ENCODE data around the gene ARL15. TPM values are rescaled to one million over a fixed set of nuclear protein-coding genes. Genes with fewer than 3 reads are reported as not detected.

Gene ARL15
- total RNA-seq, 1 experiment from 2014 or later = 0.50 TPM

DNA sequence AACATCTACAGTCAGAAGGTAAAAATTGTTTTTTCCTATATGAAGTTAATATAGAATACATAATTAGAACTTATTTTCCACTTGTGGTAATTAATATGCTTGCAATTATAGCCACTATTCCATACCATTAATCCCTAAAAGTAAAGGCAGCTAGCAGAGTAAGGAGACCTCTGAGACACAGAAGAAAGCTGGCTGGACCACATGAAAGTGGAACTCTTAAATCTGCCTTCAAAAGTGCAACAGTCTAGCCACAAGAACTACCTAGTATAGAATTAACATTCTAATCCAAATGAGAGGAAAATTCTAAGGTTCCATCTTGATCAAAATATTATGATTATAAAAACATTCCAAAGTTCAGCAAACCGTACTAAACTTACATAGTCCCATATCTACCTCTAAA lies 37.6 kb downstream of the ARL15 start:
- Histone ChIP-seq H3K4me2 (no peak overlapping the region), H3K27ac (no peak overlapping the region), H4K20me1 (ENCODE audit: insufficient read depth) (no peaks in the 10 kb centered on the region), H3K79me2 (ENCODE audit: low read depth) (no peaks in the 10 kb centered on the region), H3K4me3 (no peak overlapping the region), H3K27me3 (ENCODE audit: insufficient read depth, low read depth) (no peaks in the 10 kb centered on the region), H3K9me3 (ENCODE audit: insufficient read depth, low read depth) (no peaks in the 10 kb centered on the region), H3K36me3 (ENCODE audit: low read depth) (no peaks in the 10 kb centered on the region), H2AFZ (no peak overlapping the region), H3K9me2 (ENCODE audit: insufficient read depth) (no peaks in the 10 kb centered on the region), H3K4me1 (replicated peaks; ENCODE audit: insufficient read depth) (no peaks in the 10 kb centered on the region), H3F3A (ENCODE audit: insufficient read depth, low read depth) (no peaks in the 10 kb centered on the region)
- intact Hi-C loops (cut with micrococcal nuclease; ENCODE audit: unreplicated experiment) = no loop called here
- BruUV-seq (replicated peaks) = no TSS peak
- no peak for DNase-seq
- ChIA-PET CTCF (no interaction called here), POLR2A (ENCODE audit: unreplicated experiment) (no interaction called here)
- TF ChIP-seq, protein P1, sequence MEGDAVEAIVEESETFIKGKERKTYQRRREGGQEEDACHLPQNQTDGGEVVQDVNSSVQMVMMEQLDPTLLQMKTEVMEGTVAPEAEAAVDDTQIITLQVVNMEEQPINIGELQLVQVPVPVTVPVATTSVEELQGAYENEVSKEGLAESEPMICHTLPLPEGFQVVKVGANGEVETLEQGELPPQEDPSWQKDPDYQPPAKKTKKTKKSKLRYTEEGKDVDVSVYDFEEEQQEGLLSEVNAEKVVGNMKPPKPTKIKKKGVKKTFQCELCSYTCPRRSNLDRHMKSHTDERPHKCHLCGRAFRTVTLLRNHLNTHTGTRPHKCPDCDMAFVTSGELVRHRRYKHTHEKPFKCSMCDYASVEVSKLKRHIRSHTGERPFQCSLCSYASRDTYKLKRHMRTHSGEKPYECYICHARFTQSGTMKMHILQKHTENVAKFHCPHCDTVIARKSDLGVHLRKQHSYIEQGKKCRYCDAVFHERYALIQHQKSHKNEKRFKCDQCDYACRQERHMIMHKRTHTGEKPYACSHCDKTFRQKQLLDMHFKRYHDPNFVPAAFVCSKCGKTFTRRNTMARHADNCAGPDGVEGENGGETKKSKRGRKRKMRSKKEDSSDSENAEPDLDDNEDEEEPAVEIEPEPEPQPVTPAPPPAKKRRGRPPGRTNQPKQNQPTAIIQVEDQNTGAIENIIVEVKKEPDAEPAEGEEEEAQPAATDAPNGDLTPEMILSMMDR (conservative IDR thresholded peaks at IDR 0.05) = no peak
- TF ChIP-seq EZH2 (IDR thresholded peaks at IDR 0.05; ENCODE audit: low read depth) = no peak

DNA sequence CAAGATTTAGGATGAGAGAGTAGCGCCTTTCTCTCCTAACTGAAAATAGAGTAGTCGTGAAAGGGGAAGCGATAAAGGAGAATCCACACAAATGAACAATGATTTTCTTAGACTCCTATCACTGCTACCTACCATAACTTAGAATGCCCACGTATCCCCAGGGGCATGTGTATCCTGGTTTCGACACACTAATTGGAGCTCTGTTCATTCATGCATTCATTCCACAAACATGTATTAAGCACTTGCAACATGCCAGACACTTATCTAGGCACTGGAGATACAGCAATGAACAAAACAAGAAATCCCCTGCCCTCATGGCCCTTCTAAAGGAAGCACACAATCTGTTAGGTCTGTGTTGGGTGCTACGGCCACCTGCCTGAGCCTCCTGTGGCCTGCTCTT lies 40.0 kb downstream of the ARL15 start:
- no peak for DNase-seq
- no peak overlapping the region for H3K4me2 ChIP-seq
- no peaks in the 10 kb centered on the region for H3K79me2 ChIP-seq (ENCODE audit: low read depth)
- POLR2A ChIA-PET (ENCODE audit: unreplicated experiment) = no interaction called here
- intact Hi-C loops (cut with micrococcal nuclease; ENCODE audit: unreplicated experiment) = no loop called here
- H3K27ac ChIP-seq = no peak overlapping the region
- H4K20me1 ChIP-seq (ENCODE audit: insufficient read depth) = no peaks in the 10 kb centered on the region
- no peaks in the 10 kb centered on the region for H3K9me2 ChIP-seq (ENCODE audit: insufficient read depth)
- CTCF ChIA-PET = no interaction called here
- no peak overlapping the region for H2AFZ ChIP-seq
- H3F3A ChIP-seq (ENCODE audit: insufficient read depth, low read depth) = no peaks in the 10 kb centered on the region
- no TSS peak for BruUV-seq (replicated peaks)
- no peaks in the 10 kb centered on the region for H3K36me3 ChIP-seq (ENCODE audit: low read depth)
- no peak overlapping the region for H3K4me3 ChIP-seq
- no peaks in the 10 kb centered on the region for H3K9me3 ChIP-seq (ENCODE audit: insufficient read depth, low read depth)
- H3K4me1 ChIP-seq (replicated peaks; ENCODE audit: insufficient read depth) = no peaks in the 10 kb centered on the region
- no peaks in the 10 kb centered on the region for H3K27me3 ChIP-seq (ENCODE audit: insufficient read depth, low read depth)
- no peak for TF ChIP-seq EZH2 (IDR thresholded peaks at IDR 0.05; ENCODE audit: low read depth)
- TF ChIP-seq, protein P1 (conservative IDR thresholded peaks at IDR 0.05) = no peak

DNA sequence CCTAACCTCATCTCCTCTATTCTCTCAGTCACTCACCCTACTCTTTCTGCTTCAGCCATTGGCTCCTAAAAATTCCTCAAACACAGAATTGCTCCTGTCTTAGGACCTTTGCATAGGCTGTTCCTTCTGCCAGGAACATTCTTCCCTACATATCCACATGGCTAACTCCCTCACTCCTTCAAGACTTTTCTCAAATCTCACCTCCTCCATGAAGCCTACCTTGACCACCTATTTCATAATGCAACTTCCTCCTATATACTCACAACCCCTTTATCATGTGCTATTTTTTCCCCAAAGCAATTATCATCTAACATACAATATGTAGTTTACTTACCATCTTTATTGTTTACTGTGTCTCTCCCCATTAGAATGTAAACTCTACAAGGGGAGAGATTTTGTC lies 45.8 kb downstream of the ARL15 start:
- H3K9me2 ChIP-seq (ENCODE audit: insufficient read depth) = no peaks in the 10 kb centered on the region
- no peaks in the 10 kb centered on the region for H3K27me3 ChIP-seq (ENCODE audit: insufficient read depth, low read depth)
- H3K36me3 ChIP-seq (ENCODE audit: low read depth) = no peaks in the 10 kb centered on the region
- no peaks in the 10 kb centered on the region for H3F3A ChIP-seq (ENCODE audit: insufficient read depth, low read depth)
- H3K27ac ChIP-seq = no peak overlapping the region
- intact Hi-C loops (cut with micrococcal nuclease; ENCODE audit: unreplicated experiment) = no loop called here
- no peaks in the 10 kb centered on the region for H3K4me1 ChIP-seq (replicated peaks; ENCODE audit: insufficient read depth)
- DNase-seq = no peak
- CTCF ChIA-PET = no interaction called here
- H3K79me2 ChIP-seq (ENCODE audit: low read depth) = no peaks in the 10 kb centered on the region
- H3K9me3 ChIP-seq (ENCODE audit: insufficient read depth, low read depth) = no peaks in the 10 kb centered on the region
- H3K4me2 ChIP-seq = no peak overlapping the region
- TF ChIP-seq, protein P1 (conservative IDR thresholded peaks at IDR 0.05) = no peak
- no peak for TF ChIP-seq EZH2 (IDR thresholded peaks at IDR 0.05; ENCODE audit: low read depth)
- no peak overlapping the region for H2AFZ ChIP-seq
- H3K4me3 ChIP-seq = no peak overlapping the region
- no peaks in the 10 kb centered on the region for H4K20me1 ChIP-seq (ENCODE audit: insufficient read depth)
- POLR2A ChIA-PET (ENCODE audit: unreplicated experiment) = no interaction called here
- no TSS peak for BruUV-seq (replicated peaks)
